ENCODE data around the gene WNT3A.

Gene WNT3A

DNA sequence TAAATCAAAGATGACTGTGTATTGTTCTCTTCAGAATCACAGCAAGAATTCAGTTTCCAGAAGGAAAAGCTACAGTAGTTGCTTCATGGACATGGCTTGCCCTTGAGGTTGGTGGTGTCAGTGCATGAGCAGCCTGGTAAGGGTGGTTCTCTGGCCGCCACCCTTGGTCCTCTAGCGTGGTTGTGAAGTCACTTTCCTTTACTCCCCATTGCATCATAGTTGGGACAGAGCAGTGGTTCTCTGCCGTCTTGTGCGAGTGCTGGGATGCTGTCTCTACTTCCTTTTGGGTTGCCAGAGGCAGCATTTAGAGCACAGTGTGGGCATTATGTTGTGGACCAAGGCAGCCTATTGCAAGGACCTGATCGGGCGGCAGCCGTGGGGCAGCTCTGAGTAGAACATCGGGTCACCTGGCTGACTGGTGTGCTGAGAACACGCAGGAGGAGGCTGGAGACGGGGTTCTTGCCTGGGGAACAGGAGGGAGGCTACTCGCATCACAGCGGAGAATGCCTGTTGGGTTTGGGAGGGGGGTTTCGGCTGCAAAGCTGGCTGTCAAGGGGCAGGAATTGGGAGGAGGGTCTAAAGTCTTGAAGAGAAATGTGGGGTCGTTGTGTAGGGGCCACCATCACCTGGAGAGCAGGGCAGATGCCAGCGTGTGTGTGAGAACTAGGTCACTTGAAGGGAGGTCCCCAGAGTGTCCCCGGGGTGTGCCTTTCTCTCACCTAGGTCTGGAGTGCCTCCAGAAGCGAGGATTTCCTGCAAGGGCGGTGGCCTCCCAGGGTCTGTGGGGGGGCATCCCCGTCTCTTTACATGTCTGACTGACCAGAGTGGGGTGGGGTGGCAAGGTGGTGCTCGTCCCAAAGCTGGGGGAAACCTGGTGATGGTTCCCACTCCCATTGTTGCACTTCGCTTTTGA is 82.0 kb downstream of the WNT3A start:
- peak; percentile 87 to 94 (median 88) for DNase-seq

DNA sequence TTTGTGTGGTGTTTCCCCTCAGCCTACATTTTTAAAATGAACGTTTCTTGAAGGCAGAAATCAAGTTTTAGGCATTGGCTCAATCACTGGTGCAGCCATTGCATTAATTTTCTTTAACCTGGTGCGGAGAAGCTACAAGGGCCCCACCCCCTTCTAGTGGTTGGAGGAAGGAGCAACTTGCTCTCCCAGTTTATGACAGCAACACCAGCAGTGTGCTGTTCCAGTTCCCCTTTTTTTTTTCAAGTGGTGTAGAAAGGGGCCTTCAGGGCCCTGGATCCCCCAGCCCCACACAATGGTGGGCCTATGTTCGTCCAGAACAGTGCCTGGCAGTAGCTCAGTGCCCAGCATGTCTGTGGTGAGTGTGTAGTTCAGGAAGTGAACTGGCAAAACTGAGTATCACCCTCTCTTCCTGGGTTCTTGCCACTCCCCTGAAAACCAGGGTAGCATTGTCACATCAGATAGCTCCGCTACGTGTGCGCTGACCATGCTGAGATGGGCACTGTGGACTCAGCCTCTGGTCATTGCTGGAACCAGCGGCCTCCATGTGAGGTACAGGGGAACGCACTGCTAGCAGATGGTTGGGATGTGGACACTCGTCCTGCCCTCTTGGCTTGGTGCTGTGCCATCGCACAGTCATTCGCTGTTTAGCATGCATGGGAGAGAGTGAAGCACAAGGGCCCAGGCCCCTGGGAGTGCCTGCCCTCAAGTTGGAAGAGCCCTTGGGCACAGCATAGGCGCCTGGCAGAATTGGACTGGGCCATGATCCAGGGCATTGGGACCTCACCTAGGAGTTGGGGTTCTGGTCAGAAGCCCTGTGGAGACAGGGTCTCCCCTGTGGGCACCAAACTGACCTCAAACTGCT is 83.0 kb downstream of the WNT3A start:
- DNase-seq, result peak; percentile 58 to 81 (median 77)

DNA sequence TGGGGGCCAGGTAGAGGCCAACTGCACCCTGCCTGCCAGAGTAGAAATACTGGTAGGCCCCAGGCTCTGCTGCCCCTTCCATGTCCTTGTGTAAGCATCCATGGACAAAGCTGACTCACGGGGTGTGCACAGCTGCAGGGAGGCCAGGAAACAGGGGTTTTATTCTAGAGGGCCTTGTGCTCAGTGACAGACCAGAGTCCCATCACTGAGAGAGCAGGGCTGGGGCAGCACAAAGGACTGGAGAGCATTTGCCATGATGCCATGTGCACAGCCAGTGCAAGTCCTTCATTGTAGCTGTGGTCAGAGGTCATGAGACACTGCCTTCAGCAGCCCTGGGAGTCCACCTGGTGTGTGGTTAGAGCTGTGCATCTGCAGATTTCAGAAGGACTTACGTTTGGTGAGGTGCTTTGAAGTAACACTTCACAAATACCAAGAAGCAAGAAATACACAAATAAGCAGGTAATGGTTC is 83.8 kb downstream of the WNT3A start:
- DNase-seq, result no peak

DNA sequence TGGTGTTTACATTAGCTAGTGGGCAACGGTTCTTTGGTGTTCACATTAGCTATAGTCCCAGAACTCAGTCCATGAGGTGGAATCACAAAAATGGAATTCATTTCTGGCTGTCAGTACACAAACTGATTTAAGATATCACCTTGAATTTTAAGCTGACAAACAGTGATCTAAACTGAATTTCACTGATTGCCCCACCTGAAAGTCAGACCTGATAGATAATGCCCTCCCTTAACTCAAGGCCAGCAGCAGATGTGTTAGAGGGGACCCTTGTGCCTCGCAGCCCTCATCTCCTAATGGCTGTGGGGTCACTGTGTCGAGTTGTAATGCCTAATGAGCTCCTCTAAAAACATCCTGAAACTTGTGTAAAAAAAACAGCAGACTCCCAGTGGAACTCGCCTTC is 84.3 kb downstream of the WNT3A start:
- DNase-seq, result no peak

DNA sequence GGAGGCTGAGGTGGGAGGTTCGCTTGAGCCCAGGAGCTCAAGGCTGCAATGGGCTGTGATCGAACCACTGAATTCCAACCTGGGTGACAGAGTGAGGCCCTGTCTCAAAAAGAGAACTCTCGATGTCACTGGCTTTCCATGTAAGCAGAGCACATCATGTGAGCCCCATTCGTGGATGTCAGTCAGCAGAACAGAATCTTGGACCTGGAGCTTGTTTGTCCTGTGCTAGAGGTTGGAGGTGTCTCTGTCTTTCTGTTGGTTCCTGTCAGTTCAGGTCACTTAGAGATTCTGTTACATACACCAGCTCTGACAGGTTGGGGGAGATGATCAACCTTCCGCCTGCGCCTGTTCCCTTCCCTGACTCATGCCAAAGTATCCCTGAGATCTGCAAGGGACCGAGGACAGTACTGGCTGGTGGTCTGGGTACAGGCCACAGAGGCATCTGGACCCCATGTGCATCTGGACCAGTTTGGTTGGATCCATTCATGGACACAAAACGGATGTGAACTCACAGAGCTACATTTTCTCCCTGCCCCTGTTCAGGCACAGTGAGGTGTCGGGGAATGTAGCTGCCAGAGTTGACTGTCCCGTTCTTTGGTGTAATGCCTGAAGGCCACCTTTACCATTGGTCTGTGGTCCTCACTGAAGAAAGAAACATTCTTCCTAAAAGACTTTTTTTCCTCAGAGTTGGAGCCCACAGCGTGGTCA is 85.7 kb downstream of the WNT3A start:
- DNase-seq, result no peak

DNA sequence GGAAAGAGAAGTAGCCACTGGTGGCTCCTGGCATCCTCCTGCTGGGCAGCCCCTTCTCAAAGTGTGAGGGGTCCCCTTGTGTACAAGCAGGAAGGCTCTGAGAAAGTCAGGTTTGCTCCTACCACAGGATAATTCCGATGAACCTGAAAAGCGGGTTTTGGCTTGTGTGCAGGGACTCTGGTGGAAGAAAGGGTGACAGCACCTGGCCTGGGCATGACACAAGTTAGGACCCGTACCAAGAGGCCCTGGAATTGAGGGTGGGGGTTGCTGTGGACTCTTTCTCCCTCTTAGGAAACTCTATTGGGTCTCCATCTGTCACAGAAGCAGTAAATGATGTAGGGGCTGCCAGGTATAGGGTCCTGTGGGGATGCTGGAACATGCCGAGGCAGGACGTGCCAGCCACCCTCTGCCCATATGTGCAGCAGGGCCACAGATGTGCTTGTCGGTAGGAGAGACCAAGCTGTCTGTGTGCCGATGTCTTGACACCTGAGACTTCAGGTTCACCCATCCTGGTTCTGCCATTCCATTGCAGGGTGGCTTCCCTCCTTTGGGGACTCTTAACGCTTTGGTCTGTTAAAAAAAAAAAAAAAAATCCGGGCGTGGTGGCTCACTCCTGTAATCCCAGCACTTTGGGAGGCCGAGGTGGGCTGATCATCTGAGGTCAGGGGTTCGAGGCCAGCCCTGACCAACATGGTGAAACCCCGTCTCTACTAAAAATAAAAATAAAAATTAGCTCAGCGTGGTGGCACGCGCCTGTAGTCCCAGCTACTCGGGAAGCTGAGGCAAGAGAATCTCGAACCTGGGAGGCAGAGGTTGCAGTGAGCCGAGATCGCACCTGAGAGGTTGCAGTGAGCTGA is 86.5 kb downstream of the WNT3A start:
- no peak for DNase-seq

DNA sequence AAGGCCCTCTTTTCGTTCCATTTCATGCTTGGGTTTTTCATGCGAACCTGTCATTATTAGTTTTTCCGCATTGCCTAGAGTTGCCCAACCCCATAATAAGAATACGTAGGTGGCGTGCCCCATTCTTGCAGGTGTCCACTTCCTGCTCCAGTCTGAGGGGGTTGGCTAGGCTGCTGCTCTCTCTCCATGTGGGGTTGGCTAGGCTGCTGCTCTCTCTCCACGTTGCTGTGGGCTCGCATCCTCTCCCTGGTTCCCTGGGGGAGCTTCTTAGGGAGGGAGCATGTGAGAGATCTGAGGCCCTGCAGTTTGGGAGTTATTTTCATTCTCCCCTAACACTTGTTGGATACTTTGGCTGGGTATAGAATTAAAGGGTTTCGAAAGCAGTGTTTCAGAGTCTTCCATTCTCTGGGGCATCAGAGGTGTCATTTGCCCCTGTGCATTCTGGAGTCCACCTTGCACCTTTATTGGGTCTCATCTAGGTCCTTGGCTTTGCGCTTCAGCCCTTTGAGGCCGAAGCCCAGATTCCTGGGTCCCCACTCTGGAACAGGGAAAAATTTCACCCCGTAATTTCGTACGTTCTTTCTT is 87.7 kb downstream of the WNT3A start:
- no peak for DNase-seq

DNA sequence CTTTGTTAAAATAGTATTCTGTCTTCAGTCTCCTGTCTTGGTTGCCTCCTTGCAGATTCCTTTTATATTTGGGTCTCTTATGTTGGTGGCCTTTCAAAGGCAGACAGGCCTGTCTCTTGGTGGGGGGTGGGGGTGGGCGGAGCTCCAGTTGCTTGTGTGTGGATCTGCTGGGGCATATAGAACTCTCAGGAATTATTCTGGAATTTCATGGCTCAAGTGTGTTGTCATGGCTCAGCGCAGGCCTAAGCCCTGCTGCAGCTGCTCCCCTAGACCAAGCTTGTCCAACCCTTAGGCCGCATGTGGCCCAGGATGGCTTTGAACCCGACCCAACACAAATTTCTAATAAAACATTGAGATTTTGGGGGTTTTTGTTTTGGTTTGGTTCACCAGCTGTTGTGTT is 88.4 kb downstream of the WNT3A start:
- DNase-seq, result no peak

DNA sequence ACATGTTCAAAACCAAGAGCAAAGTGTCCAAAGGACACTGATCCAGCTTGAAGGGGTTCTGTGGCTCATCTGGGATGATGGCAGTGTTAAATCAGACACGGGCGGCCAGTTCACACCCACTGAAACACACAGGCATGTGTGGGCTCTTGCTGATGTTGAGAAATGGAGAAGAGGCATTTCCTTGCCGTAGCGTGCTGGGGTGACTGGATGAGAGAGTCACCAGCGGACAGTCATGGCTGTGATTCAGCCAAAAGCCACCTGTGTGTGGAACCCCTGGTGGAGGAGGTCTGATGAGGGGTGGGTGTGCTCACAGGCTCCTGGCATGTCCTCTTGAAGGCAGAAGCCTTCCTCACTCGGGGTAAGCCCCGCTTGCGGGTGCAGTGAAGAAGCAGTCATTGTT is 89.1 kb downstream of the WNT3A start:
- peak; percentile 47 to 74 (median 69) for DNase-seq

DNA sequence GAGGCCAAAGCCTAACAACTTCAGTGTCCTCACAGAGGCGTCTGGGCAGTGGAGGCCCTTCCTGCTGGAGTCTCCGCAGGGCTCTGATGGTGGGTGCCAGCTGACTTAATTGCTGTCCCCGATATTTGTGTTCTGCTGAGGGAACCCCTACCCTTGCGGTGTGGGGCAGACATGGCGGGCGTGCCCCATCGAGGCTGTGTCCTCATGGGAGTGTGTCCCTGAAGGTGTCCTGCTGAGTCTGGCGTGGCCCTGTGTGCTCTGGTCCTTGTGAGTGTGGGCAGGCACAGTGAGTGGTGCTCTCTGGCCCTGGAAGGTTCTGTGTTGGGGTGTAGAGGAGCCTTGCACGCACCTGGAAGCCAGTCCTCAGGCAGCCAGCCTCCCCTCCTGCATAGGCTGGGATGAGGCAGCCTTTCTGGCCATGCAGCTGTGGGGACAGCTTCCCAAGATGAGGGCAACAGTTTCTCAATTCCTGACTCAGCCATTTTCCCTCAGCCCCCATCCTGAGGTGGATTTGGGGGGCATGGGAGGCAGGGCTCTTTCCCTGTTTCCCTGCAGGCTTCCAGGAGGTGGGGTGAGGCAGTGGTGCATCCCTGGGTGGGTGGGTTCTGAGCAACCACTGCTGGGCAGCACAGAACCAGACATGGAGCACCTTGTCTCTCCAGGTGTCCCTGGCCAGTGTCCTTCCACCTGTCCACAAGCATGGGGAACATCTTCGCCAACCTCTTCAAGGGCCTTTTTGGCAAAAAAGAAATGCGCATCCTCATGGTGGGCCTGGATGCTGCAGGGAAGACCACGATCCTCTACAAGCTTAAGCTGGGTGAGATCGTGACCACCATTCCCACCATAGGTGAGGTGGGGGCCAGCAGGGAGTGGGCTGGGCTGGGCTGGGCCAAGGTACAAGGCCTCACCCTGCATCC is 89.9 kb downstream of the WNT3A start:
- DNase-seq, result no peak

DNA sequence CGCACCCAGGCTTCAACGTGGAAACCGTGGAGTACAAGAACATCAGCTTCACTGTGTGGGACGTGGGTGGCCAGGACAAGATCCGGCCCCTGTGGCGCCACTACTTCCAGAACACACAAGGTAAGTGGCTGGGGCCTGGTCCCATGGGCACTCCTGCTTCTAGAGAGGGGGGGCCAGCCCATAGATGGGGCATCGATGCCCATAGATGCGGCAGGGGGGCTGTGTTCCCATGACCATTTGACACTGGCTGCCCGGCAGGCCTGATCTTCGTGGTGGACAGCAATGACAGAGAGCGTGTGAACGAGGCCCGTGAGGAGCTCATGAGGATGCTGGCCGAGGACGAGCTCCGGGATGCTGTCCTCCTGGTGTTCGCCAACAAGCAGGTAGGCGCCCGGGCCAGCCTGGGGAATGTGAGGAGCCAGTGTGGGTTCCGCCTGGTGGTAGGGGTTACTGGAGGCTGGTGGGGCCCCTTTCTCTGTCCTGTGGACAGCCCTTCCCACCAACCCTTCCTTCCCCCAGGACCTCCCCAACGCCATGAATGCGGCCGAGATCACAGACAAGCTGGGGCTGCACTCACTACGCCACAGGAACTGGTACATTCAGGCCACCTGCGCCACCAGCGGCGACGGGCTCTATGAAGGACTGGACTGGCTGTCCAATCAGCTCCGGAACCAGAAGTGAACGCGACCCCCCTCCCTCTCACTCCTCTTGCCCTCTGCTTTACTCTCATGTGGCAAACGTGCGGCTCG is 90.7 kb downstream of the WNT3A start:
- DNase-seq, result no peak

DNA sequence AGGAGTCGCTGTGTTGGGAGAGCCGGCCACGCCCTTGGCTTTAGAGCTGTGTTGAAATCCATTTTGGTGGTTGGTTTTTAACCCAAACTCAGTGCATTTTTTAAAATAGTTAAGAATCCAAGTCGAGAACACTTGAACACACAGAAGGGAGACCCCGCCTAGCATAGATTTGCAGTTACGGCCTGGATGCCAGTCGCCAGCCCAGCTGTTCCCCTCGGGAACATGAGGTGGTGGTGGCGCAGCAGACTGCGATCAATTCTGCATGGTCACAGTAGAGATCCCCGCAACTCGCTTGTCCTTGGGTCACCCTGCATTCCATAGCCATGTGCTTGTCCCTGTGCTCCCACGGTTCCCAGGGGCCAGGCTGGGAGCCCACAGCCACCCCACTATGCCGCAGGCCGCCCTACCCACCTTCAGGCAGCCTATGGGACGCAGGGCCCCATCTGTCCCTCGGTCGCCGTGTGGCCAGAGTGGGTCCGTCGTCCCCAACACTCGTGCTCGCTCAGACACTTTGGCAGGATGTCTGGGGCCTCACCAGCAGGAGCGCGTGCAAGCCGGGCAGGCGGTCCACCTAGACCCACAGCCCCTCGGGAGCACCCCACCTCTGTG is 91.6 kb downstream of the WNT3A start:
- no peak for DNase-seq

DNA sequence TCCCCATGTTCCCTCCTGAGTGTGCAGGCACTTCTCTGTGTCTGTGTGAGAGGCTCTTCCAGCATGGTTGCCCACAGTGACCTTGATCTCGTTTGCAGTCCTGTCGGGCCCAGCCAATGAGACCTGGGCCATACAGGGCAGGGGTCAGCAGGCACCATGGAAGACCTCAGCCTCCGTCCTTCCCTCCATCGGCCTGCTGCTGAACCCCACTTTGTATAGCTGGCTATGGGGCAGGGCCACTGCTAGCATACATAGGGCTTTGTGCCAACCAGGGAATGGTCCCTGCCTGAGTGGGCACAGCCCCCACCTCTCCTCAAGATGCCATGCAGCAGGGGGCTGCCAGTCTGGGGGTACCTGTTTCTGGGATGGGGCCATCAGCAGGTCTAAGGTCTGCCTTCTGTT is 92.5 kb downstream of the WNT3A start:
- DNase-seq, result no peak

DNA sequence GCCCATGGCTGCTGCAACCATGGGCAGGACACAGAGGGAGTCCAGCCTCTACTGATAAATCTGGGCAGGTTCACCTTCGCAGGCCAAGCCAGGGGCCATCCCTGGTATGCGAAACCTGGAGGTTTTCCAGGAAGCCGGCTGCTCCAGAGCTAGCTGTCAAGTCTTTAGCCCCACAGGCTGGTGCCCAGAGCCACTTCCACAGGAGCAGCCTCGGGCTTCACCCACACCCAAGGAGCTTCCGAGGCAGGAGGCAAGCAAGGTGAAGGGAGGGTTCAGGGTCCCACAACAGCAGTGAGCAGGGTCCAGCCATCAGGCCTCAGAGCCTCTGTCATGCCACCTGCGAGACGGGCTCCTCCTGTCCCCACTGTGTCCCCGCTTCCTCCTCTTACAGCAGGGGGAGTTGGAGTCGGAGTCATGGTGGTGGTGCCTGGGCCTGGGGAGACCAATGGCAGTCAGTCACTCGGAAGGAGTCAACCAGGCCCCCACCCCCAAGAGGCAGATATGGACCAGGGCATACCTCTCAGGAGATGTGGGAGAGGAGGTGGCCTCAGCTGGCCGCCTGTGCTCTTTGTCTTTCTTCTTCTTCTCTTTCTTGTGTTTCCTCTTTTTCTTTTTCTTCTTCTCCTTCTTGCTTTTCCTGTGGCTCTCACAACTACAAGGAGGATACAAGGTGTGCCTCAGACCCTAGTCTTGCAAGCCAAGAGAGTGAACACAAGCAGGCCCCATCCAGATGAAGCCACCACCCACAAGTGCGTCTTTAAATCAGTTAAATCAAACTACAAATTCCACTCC is 94.2 kb downstream of the WNT3A start:
- DNase-seq, result no peak

DNA sequence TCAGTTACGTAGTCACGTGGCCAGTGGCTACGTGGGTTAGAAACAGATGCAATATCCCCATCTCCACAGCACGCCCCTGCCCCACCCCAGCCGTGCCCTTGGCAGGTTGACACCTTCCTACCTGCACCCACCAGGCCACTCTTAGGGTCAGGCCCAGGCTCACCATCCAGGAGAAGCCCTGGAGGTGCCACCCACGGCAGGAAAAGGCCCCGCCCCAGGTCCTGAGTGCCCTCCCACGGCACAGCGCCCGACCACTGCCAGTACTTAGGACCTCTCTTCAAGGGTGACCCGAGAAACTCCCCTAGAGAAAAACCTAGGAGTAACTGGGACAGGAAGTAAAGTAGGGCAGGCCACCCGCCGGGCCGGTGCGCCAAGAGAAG is 94.8 kb downstream of the WNT3A start:
- DNase-seq, result peak in 2 of 4 experiments; percentile 30 to 31

DNA sequence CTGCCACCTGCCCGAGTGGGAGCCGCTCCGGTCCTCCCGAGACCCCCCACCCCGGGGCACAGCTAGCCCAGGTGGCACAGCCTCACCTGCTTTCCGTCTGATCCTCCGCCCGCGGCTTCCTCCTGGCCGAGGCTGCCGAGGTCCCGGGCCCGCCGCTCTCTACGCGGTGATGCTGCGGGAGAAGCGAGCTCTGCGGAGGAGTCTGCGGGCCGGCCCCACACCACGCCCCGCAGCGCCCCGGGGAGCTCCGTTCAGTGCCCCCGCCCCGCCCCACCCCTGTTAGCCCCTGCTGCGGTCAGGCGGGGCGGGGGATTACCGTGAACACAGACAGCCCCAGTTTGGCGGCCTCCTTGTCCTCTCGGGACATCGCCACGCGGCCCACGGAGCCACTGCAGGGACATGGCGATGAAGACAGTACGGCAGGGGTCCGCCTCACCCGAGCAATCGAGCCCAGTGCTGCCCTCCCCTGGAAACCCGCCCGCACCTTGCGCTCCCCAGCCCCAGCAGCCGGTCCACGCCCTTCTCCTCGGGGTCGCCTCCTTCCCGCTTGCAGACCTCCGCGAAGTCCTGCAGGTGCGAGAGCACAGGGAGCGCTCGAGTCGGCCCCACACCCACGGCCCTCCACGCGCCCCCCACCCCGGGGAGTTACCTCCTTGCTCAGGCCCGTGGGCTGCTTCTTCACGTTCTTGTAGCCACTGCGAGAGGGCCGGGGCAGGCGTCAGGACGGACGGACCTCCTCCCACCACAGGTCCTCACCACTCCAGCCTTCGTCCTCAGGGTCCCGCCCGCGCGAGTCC is 95.4 kb downstream of the WNT3A start:
- DNase-seq, result peak in 3 of 4 experiments; percentile 46 to 67 (median 51)

Measured in suppressor macrophage (primary cell).